GM19043 (cell line): ENCODE data around the gene TRMT13.
"Not testable (repeated sequence)": the region's sequence is repeated elsewhere in the genome, so short reads cannot be mapped to it uniquely, and the experiment has no call there.

Experiments used
- ATAC-seq: cut with Tn5 transposase; IDR thresholded peaks from one replicate; pipeline ENCODE4 v1.9.1; 2021; ENCODE audit warnings: low read depth; ENCODE audit not compliant: unreplicated experiment

The TRMT13 gene

DNA sequence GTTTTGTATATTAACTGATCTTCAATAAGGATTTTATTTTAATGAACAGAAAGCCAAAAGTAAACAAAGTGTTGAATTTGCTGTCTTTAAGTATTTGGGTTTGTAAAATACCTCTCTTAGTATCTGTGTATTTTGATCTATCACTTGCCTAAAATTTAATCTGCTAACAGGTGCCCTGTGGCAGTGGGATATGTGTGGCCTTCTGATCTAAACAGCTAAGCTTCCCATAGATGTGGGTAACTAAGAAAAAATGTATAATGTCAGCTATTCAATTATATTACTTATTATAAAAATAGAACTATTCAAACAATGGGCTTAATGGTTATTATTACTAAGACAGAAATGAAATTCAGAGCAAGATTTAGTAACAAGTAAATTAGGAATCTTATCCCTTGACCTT is 29.9 kb downstream of the TRMT13 start:
- ATAC-seq = no peak

DNA sequence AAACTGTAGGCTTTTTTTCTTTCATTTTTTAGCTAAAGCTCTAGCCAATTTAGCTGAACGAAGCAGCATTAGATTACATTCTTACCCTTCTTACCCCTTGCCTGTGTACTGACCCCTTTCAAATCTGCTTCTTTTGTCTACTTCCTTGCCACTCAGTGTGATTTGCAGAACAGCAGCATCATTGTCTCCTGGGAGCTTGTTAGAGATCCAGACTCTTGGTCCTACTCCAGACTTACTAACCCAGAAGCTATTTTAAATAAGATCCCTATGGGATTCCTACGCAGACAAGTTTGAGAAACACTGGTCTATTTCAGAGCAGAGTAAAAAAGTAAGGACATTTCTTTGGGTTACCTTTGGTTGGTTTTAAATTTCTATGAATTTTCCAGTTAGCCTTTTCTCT is 31.3 kb downstream of the TRMT13 start:
- no peak for ATAC-seq

DNA sequence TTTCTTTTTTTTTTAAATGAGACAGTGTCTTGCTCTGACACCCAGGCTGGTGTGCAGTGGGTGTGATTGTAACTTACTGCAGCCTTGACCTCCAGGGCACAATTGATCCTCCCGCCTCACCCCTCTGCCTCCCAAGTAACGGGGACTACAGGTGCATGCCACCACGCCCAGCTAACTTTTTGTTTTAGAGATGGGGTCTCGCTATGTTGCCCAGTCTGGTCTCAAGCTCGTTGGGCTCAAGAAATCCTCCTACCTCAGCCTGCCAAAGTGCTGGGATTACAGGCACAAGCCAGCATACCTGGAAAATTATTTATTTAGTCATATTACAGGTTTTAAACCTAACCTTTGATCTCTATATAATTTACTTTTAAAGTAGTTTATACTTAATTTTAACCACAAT is 31.7 kb downstream of the TRMT13 start:
- no peak for ATAC-seq

DNA sequence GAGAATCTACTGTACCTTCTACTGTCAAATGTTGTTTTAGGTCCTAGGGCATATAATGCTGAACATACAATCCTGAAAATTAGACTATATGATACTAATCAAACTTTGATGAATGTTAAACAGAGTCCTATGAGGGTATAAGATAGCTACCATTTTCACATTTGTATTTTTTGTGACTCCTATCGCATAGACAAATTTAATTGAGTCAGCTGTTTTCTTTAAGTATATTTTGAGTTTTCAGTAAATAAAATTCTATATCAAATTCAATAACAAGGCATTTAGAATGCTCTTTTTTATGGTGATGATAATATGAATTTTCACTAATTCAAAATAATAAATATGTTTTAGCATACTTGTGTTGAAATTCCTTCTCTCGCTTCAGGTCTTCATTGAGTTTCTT is 35.1 kb downstream of the TRMT13 start:
- no peak for ATAC-seq

DNA sequence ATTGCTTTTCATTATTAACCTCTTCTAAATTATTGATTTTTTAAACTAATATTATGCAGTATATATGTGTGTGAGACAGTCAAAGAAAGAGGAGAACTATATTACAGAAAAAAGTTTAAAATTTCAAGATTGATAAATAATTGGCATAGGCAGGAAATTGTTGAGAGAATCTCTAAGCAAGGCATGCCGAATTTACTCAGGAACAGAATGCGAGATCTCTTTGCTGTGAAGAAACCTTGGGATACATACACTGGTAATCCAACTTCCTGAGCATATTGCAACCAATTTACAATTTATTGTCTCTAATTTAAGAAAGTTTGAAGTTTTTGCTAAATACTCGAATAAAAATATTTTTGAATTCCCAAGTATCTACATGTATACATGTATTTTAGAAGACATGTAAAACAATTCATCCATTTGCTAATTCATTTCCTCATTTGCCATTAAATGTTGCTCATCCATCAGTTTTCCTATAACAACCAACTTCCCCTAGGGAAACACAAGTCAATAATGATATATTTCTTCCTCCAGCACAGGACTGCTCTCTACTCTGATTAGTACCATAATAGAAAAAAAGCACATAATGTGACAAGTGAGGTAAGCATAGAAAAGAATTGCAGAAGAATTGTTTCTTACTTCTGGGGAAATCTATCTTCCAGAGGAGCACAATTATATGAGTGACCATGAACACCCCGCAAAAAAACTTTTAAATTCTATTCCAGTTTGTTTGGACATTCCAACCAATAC is 44.5 kb downstream of the TRMT13 start:
- ATAC-seq = no peak

DNA sequence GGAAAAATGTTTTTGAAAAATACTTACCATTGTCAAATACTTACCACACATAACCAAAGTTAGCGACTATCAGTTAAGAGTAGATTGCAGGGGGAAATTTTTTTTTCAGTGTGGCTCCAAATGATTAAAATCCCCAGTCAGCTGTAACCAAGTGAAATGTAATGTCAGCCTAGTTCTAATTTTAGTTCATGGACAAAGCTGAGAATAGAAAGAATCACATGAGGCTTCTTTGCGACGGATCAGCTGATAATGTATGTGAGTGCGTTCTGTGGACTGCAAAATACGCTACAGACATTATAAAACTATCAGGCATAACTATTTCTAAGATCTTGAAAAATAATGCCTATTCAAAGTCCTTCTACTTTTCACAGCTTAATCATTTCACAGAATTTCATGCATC is 45.1 kb downstream of the TRMT13 start, which contains the start of gene LRRC39:
Gene LRRC39 (minus strand): TSS at position 166 of the 400 bp plus-strand sequence. CDS start 9,740 bp downstream, outside the sequence.
- ATAC-seq = no peak

DNA sequence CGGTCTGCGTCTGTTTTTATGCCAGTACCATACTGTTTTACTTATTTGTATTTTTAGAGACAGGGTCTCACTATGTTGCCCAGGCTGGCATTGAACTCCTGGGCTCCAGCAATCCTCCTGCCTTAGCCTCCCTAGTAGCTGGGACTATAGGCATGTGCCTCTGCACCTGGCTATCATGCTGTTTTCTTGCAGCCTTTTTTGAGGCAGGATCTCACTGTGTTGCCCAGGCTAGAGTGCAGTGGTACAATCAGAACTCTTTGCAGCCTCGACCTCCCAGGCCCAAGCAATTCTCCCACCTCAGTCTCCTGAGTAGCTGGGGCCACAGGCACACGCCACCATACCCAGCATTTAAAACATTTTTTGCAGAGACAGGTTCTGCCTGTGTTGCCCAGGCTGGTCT is 50.4 kb downstream of the TRMT13 start:
- no peak for ATAC-seq

DNA sequence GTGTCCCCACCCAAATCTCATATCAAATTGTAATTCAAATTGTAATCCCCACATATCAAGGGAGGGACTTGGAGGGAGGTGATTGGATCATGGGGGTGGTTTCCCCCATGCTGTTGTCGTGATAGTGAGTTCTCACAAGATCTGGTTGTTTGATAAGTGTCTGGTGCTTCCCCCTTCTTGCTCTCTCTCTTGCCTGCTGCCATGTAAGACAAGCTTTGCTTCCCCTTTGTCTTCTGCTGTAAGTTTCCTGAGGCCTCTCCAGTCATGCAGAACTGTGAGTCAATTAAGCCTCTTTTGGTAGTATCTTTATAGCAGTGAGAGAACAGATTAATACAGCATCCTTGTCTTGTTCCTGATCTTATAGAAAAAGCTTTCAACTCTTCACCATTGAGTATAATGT is 51.6 kb downstream of the TRMT13 start:
- ATAC-seq = peak; percentile 77

DNA sequence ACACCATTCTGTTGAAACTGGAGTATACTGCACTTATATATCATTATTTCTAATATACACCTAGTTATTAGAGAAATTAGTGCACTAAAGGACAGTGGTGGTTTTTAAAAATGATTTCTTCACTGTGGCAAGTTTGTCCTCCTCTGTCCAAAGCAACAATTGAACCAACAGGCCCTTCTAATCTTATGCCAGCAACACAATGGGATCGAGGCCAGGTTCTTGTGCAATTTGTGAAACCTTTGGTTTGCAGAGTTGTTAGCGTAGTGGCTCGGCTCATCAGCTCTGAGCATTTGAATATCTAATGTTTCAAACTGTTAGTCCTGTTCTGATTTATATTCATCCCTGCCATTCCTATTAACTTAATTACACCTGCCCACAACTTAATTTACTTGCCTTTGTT is 54.9 kb downstream of the TRMT13 start:
- ATAC-seq = no peak

DNA sequence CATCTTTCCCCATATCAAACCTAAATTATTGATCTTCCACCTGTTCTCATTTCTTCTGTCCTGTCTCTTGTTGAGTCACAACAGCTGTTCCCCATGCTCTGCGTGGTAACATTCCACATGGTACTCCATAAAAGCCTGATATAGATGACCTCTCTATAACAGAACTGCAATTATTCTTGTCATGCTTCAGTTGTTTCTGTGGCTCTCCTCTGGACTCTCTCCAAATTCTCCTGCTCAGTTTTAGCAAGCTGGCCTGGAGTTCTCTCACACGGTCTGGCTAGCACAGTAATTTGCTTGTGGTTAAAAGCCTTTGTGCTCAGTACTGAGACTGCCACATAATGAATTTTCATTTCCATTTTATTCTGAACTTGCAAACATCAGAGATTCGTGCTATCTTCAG is 55.7 kb downstream of the TRMT13 start:
- ATAC-seq = peak; percentile 58

DNA sequence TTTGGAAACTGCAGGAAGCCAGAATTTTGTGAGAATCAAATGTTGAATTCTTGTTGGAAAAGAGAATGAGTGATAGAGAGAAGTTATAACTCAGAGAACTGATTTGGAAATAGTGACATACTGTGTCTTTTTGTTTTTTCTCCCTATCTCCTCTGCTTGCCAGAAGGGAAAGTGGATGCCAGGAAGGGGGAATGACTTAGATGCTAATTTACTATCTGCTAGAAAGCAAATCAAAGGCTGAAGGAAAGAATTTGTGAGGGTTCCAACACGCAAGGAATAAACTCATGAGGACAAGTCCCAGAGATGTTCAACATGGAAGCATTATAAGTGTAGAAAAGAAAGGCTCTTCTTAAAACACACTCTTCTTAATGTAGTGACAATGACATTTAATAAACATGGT is 65.6 kb downstream of the TRMT13 start:
- ATAC-seq = no peak

DNA sequence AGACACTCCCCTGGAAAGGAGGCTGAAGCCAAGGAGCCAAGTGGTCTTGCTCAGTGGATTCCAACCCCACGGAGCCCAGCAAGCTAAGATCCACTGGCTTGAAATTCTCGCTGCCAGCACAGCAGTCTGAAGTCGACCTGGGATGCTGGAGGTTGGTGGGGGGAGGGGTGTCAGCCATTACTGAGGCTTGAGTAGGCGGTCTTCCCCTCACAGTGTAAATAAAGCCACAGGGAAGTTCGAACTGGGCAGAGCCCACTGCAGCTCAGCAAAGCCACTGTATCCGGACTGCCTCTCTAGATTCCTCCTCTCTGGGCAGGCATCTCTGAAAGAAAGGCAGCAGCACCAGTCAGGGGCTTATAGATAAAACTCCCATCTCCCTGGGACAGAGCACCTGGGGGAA is 67.1 kb downstream of the TRMT13 start:
- not testable (repeated sequence) for ATAC-seq
